Fibroblast of gingiva (primary cell): Measurements from ENCODE around the gene DNAH17.

Experiments
- DNase-seq: peaks from one replicate; pipeline ENCODE4 v3.0.0-alpha.2; 2011; ENCODE audit warnings: low read depth

The DNAH17 gene

GRCh38 chr17:78411241-78411857 lies 165.8 kb downstream of the DNAH17 start:
- no peak for DNase-seq

DNA sequence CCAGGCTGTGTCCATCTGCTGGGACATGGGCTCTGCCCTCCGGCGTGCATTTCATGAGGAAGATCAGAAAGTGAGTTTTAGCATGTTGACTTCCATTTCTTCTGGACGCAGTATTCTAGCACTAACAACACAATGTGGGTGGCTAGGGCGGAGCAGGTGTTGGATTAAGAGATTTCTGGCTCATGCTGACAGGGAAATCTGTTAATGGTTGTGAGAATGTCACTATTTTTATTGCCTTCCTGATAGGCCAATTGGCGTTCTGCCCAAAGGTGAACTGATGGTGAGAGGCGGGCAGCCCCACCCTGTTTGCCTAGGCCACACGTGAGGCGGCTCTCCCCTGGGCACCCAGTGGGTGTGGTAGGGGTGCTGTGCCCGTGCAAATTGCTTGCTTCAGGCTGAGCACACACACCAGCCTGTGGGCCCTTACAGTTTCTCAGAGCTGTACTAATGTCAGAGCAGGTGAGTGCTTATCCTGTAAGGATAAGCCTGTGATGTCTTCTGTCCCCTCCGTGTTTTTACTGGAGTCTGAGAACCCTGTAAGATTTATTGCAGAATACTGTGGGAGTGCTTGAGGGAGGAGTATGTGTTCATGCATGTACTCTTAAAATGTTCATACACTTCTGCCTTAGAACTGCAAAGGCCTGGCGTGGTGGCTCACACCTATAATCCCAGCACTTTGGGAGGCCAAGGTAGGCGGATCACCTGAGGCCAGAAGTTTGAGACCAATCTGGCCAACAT lies 167.8 kb downstream of the DNAH17 start:
- DNase-seq: no peak

- no peak for DNase-seq
These were observed 168.6 kb downstream of the DNAH17 start for GRCh38 chr17:78408476-78409050.

DNA sequence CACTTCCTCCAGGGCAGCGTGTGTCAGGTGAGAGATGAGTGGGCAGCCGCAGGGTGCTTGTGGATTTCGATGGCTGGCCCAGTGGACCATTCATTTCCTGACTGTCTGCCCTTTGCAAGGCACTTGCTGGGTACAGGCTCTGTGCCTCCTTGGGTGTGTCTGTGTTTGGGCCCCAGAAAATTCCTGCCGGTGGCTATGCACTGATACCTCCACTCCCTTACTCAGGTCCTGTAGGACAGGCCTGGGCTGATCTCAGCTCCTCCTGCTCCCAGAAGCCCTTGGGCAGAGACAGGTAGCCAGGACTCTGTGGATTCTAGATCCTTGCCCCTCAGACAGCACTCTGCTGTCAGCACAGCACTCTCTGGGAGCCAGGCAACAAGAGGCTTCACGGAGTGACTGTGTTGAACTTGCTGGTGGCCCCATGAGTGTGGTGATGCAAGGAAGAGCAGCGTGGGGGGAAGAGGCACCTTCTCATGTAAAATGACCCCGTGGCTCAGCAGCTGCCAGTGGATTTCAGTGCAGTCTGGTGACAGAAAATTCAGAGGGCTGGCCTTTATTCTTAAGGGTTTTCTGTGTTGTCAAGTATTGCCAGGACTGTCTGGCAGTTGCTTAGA lies 169.7 kb downstream of the DNAH17 start:
- DNase-seq: no peak

DNA sequence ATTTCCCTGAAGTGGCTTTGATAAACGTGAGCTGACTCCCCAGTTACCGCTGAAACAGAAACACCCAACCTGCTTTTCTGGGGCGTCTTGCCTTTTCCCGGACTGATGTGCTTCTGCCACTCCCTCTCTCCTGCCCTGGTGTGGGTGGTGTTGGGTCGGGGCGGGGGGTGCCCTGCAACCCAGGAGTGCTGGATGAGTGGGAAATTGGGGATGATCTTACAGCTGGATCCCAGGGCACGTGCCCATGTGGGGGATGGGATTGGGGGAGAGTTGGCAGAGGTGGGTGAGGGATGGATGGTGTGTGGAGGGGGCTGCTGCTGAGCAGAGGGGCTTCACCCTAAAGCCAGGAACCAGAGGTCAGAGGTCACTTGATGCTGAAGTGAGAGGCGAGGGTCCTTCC lies 170.3 kb downstream of the DNAH17 start:
- no peak for DNase-seq

- no peak for DNase-seq
These were observed 170.8 kb downstream of the DNAH17 start for GRCh38 chr17:78406396-78406795.

DNA sequence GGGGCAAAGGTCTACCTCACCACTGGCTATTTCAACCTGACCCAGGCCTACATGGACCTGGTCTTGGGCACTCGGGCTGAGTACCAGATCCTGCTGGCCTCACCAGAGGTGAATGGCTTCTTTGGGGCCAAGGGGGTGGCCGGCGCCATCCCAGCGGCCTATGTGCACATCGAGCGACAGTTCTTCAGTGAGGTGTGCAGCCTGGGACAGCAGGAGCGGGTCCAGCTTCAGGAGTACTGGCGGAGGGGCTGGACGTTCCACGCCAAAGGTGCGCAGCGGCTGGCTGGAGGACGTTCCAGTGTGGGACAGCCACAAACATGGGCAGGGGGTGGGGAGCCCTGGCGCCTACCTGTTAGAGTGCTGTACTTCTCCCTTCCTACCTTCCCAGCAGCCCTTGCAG lies 173.4 kb downstream of the DNAH17 start:
- no peak for DNase-seq

- no peak for DNase-seq
These were observed 175.3 kb downstream of the DNAH17 start for GRCh38 chr17:78401891-78402290.

DNA sequence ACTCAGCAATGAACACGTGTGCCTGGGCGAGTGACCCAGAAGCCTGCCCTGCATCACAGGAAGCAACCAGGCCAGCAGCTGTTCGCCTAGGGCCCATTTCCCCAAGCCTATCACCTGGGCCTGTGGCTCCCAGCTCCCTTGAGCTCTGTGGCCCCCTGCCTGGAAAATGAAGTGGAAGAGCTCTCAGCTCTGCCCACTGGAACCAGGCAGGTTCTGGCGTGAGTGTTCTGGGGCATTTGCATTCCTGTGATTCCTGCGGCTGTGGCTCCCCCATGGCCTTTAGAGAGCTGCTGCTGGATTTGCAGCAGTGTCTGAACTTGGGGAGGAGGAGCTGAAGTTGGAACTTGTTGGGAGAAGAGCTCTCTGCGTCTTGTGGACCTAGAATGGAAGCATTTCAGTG lies 175.9 kb downstream of the DNAH17 start:
- no peak for DNase-seq

- no peak for DNase-seq
These were observed 176.5 kb downstream of the DNAH17 start for GRCh38 chr17:78400581-78401240.

- no peak for DNase-seq
These were observed 177.5 kb downstream of the DNAH17 start for GRCh38 chr17:78399693-78400144.

DNA sequence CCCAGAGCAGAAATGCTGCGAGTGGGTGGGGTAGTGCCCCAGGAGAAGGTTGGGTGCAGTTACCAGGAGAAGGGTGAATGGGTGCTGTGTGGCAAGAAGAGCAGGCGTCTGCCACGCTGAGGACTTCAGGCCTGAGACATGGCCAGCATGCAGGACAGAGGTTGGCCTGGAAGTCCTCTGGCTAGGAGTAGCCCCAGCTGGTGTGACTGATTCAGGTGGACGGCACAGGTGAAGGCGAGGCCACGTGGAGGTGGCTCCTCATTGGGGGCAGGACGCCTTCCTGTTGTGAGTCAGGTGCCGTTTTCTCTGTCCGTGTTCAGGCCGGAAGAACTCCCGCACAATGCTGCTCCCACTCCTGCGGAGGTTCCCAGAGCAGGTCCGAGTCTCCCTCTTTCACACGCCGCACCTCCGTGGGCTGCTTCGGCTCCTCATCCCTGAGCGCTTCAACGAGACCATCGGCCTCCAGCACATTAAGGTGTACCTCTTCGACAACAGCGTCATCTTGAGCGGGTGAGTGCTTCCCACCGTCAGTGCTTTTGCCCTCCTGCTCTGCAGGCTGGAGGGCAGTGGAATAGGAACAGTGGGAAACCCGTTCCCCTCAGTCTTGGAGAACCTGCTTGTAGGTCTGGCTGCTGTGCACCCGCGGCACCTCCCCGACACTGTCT lies 178.0 kb downstream of the DNAH17 start:
- no peak for DNase-seq

DNA sequence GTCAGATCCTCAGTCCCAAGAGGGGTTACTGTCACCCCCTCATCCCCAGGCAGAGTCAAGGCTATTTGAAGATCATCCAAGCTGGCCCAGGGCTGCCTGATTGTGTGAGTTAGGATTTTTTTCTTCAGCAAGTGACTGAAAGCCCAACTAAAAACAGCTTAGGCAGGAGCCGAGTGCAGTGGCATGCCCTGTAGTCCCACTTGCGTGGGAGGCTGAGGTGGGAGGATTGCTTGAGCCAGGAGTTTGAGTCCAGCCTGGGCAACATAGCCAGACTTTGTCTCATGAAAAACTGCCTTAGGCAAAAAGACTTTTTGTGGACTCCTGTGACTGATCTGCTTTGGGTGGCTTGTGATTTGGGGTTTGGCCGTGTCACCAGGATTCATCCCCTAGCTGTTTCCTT lies 178.8 kb downstream of the DNAH17 start:
- no peak for DNase-seq

DNA sequence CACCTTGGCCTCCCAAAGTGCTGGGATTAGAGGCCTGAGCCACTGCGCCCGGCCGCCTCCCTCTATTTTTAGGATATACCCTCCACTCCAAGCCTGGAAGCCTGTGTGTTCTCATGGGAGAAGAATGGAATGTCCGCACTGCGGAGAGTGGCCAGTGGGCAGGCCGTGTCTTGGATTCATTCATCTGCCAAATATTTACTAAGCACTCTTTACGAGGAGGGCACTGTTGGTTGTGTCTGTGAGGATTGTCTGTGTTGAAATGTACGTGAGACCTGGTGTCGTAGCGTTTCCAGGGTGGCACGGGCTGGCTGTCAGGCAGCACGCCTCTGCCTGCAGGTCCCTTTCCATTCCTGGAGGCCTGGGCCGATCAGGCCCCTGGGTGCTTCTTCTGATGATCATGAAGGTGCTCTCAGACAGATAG lies 179.5 kb downstream of the DNAH17 start:
- peak; percentile 81 for DNase-seq

DNA sequence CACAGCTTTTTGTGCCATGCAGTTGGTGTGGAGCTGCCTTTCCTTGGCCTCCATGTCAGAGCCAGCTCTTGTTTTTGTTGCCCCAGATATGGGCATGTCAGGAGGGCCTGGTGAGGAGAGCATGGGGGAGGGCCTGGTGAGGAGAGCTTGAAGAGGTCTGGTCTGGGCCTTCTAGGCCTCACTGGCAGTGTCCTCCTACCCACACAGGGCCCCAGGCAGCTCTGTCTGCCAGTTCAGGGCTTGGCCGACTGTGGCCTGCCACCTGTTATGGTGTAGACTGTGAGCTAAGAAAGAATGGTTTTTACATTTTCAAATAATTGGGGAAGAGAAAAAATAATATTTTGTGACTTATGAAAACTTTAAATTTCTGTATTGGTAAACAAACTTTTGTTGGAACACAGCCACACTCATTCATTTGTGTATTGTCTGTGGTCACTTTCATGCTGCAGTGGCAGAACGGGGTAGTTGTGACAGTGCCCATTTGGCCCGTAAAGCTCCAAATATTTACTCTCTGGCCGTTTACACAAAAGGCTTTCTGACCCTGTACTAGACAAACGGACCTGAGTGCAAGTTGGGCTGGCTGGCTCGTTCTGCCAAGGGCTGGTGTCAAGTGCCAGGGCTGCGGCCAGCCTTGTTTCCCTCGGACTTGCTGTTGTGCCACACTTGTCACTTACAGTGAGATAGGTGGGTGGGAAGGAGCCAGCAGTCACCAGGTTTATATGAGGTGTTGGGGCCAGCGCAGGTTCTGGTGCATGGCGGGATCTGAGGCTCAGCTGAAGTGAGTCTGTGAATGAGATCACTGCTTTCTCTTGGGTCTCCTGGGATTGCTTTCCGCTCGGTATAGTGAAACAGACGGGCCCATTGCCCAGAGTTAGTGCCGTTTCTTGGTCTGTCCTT lies 180.5 kb downstream of the DNAH17 start:
- DNase-seq: peak; percentile 46

DNA sequence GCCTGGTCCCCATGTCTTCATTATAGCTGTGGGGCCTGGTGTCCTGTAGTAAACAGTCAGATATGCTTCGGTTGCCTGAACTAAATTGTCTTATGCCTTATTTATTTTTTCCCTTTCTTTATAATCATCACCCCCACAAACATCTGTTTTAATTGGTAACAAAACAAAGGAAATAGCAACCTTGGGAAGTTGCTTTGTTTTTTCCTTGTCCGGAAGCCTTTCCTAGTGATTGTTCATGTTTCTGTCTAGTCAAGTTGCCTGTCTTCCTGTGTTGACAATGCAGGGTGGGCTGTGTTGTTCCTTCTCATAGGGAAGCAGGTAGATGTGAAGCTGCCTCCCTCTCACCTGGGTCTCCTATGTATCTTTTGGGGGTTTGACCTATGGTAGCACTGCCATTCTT lies 182.0 kb downstream of the DNAH17 start:
- no peak for DNase-seq

- no peak for DNase-seq
These were observed 183.0 kb downstream of the DNAH17 start for GRCh38 chr17:78394209-78394608.

DNA sequence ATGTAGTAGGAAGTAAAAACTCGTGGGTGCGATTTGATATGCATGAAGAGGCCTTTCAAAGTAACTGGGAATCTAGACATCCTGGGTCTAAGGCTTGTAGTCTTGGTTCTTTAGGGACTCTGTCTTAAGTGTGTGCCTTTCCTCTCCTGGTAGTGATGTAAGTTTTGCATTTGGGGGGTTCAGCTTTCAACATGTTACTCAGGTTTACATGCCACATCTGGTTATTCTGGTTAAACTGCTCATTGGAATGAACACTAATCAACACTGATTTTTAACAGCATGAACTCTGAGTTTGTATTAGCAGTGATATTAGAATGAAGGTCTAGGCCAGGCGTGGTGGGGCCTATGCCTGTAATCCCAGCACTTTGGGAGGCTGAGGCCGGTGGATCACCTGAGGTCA lies 183.6 kb downstream of the DNAH17 start:
- DNase-seq: no peak

- DNase-seq: no peak
These were observed 184.9 kb downstream of the DNAH17 start for GRCh38 chr17:78392295-78392694.

DNA sequence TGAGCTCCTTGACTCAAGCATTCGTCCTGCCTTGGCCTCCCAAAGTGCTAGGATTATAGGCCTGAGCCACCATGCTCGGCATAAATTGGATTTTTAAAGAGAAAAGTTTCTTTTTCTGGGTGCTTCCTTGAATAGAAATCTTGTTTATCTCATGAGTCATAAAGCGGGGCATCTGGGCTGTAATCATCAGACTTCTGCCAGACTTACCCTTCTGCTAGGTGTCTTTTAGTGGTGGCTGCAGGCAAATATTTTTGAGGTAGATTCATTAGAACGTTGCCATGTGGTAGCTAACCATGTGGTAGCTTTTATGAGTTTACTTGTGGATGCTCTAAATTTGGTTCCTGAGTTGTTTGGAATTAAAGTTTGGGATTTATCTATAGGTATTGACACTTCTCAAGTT lies 185.4 kb downstream of the DNAH17 start:
- DNase-seq: no peak

- DNase-seq: no peak
These were observed 186.2 kb downstream of the DNAH17 start for GRCh38 chr17:78391051-78391431.
